IMR-90 (cell line): ENCODE results near the gene PTPRK. TPM values are rescaled to one million over a fixed set of nuclear protein-coding genes. Genes with fewer than 3 reads are reported as not detected.
A peak's percentile ranks its signal among the peaks of the same experiment; 100 is the strongest.

Experiments used
- ATAC-seq: fragments of 200-7000 bp; cut with Tn5 transposase; 2 replicates; pipeline ENCODE4 v1.9.1; 2020; ENCODE audit warnings: low read depth, mild to moderate bottlenecking, moderate library complexity
- BruUV-seq: library from RNA; stranded (reverse); fragments of 400-500 nt; replicated peaks from 2 replicates; lab custom pipeline; 2021; lab: Mats Ljungman, UMichigan
- CTCF ChIA-PET: fragments of 300-600 bp; formaldehyde crosslinking; extraction: SDS; loops from one replicate; lab custom pipeline; 2021; ENCODE audit warnings: antibody characterized with exemption; lab: Yijun Ruan, JAX
- POLR2A ChIA-PET: fragments of 300-600 bp; sonication (Branson Sonifier 250); formaldehyde crosslinking; loops from one replicate; lab custom pipeline; 2022; ENCODE audit warnings: antibody characterized with exemption; ENCODE audit not compliant: unreplicated experiment; lab: Charles Lee
- DNase-seq: peaks from one replicate; pipeline ENCODE4 v3.0.0; 2013
- H2AFZ ChIP-seq: replicated peaks from 2 replicates; pipeline ENCODE3; 2013; ENCODE audit warnings: low read length, mild to moderate bottlenecking; ENCODE audit not compliant: poor library complexity
- H2AK5ac ChIP-seq: 2 replicates; pipeline ENCODE4 v1.6.1; 2013; ENCODE audit warnings: low read depth, low read length, inconsistent platforms
- H2AK9ac ChIP-seq: replicated peaks from 2 replicates; pipeline ENCODE3; 2013; ENCODE audit warnings: mild to moderate bottlenecking, low read depth, low read length, moderate library complexity; ENCODE audit not compliant: poor library complexity
- H2BK120ac ChIP-seq: 2 replicates; pipeline ENCODE4 v1.6.1; 2013; ENCODE audit warnings: low read depth, low read length, inconsistent platforms
- H2BK15ac ChIP-seq: 3 replicates; pipeline ENCODE4 v1.6.1; 2013; ENCODE audit warnings: low read depth, low read length, inconsistent platforms
- H2BK20ac ChIP-seq: 2 replicates; pipeline ENCODE4 v1.6.1; 2013; ENCODE audit warnings: low read depth, mild to moderate bottlenecking, inconsistent platforms, low read length, moderate library complexity
- H2BK5ac ChIP-seq: 2 replicates; pipeline ENCODE4 v1.6.1; 2013; ENCODE audit warnings: mild to moderate bottlenecking, low read depth, low read length, inconsistent platforms; ENCODE audit not compliant: poor library complexity, severe bottlenecking
- H3K14ac ChIP-seq: replicated peaks from 2 replicates; pipeline ENCODE4 v1.6.1; 2013; ENCODE audit warnings: low read depth, low read length, inconsistent platforms
- H3K18ac ChIP-seq: 2 replicates; pipeline ENCODE4 v1.6.1; 2013; ENCODE audit warnings: low read depth, low read length, control low read depth
- H3K23ac ChIP-seq: 2 replicates; pipeline ENCODE4 v1.6.1; 2013; ENCODE audit warnings: low read depth, low read length, inconsistent platforms
- H3K27ac ChIP-seq: 2 replicates; pipeline ENCODE4 v1.5.1; 2013; ENCODE audit warnings: mild to moderate bottlenecking, control low read depth, low read length; ENCODE audit not compliant: insufficient read depth
- H3K27me3 ChIP-seq: 2 replicates; pipeline ENCODE4 v1.6.1; 2013; ENCODE audit warnings: low read length; ENCODE audit not compliant: control insufficient read depth, insufficient read depth
- H3K36me3 ChIP-seq: 2 replicates; pipeline ENCODE4 v1.6.1; 2013; ENCODE audit warnings: low read length, mixed read lengths; ENCODE audit not compliant: control insufficient read depth, insufficient read depth
- H3K4ac ChIP-seq: 2 replicates; pipeline ENCODE4 v1.6.1; 2013; ENCODE audit warnings: low read depth, low read length, inconsistent platforms
- H3K4me1 ChIP-seq: 2 replicates; pipeline ENCODE4 v1.6.1; 2013; ENCODE audit warnings: low read length, mixed read lengths; ENCODE audit not compliant: control insufficient read depth, insufficient read depth
- H3K4me2 ChIP-seq: 2 replicates; pipeline ENCODE4 v1.6.1; 2013; ENCODE audit warnings: low read depth, mild to moderate bottlenecking, control low read depth, low read length, moderate library complexity
- H3K4me3 ChIP-seq: 2 replicates; pipeline ENCODE4 v1.5.1; 2013; ENCODE audit warnings: low read depth, mild to moderate bottlenecking, control low read depth, low read length, moderate library complexity; ENCODE audit not compliant: insufficient read depth
- H3K56ac ChIP-seq: 2 replicates; pipeline ENCODE4 v1.6.1; 2013; ENCODE audit warnings: low read length, inconsistent platforms; ENCODE audit not compliant: insufficient read depth; ENCODE audit errors: extremely low read depth
- H3K79me1 ChIP-seq, 2 experiments: 2 replicates each; pipeline ENCODE4 v1.6.1; 2013; ENCODE audit warnings: low read length in 2 of 2, inconsistent platforms in 1 of 2, low read depth in 1 of 2
- H3K9ac ChIP-seq: 2 replicates; pipeline ENCODE4 v1.6.1; 2013; ENCODE audit warnings: low read depth, low read length, control low read depth
- H3K9me1 ChIP-seq: 2 replicates; pipeline ENCODE4 v1.6.1; 2013; ENCODE audit warnings: low read length, inconsistent platforms; ENCODE audit not compliant: insufficient read depth
- H3K9me3 ChIP-seq: 2 replicates; pipeline ENCODE4 v1.6.1; 2013; ENCODE audit warnings: low read length; ENCODE audit not compliant: control insufficient read depth, insufficient read depth
- H4K20me1 ChIP-seq: 2 replicates; pipeline ENCODE4 v1.6.1; 2013; ENCODE audit warnings: low read length, inconsistent platforms; ENCODE audit not compliant: insufficient read depth
- H4K5ac ChIP-seq: 2 replicates; pipeline ENCODE4 v1.6.1; 2013; ENCODE audit warnings: mild to moderate bottlenecking, low read depth, low read length, control low read depth
- H4K8ac ChIP-seq, 2 experiments: 2 replicates each; pipeline ENCODE4 v1.6.1; 2013; ENCODE audit warnings: low read depth in 2 of 2, low read length in 2 of 2, control low read depth in 1 of 2, inconsistent platforms in 1 of 2
- H4K91ac ChIP-seq: 2 replicates; pipeline ENCODE4 v1.6.1; 2013; ENCODE audit warnings: low read depth, low read length, inconsistent platforms; ENCODE audit not compliant: insufficient read depth
- BHLHE40 ChIP-seq: fragments of 150-350 bp; IDR thresholded peaks from 2 replicates; pipeline ENCODE4 v1.6.1; 2016; ENCODE audit warnings: mild to moderate bottlenecking, low read depth, low read length
- CEBPB ChIP-seq: IDR thresholded peaks from 2 replicates; pipeline ENCODE4 v1.6.1; 2012; ENCODE audit warnings: low read depth, low read length, improper control_type of control experiment
- CHD1 ChIP-seq: IDR thresholded peaks from 2 replicates; pipeline ENCODE4 v1.6.1; 2012; ENCODE audit warnings: low read depth, low read length, improper control_type of control experiment
- CTCF ChIP-seq: conservative IDR thresholded peaks from 2 replicates; pipeline ENCODE4 v1.5.1; 2012; ENCODE audit warnings: mild to moderate bottlenecking, low read depth, low read length, improper control_type of control experiment
- ELK1 ChIP-seq: fragments of 150-350 bp; IDR thresholded peaks from 2 replicates; pipeline ENCODE4 v1.6.1; 2016; ENCODE audit warnings: low read depth, mild to moderate bottlenecking, low read length, moderate library complexity, borderline replicate concordance
- FOS ChIP-seq: fragments of 150-350 bp; IDR thresholded peaks from 2 replicates; pipeline ENCODE4 v1.6.1; 2016; ENCODE audit warnings: low read depth, low read length
- MAFK ChIP-seq: IDR thresholded peaks from 2 replicates; pipeline ENCODE4 v1.6.1; 2012; ENCODE audit warnings: low read depth, low read length, improper control_type of control experiment
- MAZ ChIP-seq: IDR thresholded peaks from 2 replicates; pipeline ENCODE4 v1.6.1; 2012; ENCODE audit warnings: low read depth, mild to moderate bottlenecking, low read length, improper control_type of control experiment, moderate library complexity, borderline replicate concordance
- MXI1 ChIP-seq: IDR thresholded peaks from 2 replicates; pipeline ENCODE4 v1.6.1; 2012; ENCODE audit warnings: low read depth, mild to moderate bottlenecking, low read length, moderate library complexity, borderline replicate concordance
- NFE2L2 ChIP-seq: fragments of 150-350 bp; IDR thresholded peaks from 2 replicates; pipeline ENCODE4 v1.6.1; 2016; ENCODE audit warnings: low read depth, mild to moderate bottlenecking, low read length
- POLR2A ChIP-seq: IDR thresholded peaks from 2 replicates; pipeline ENCODE4 v1.6.1; 2012; ENCODE audit warnings: mild to moderate bottlenecking, low read depth, low read length
- RAD21 ChIP-seq: IDR thresholded peaks from 2 replicates; pipeline ENCODE4 v1.6.1; 2012; ENCODE audit warnings: low read length, improper control_type of control experiment
- RCOR1 ChIP-seq: IDR thresholded peaks from 2 replicates; pipeline ENCODE4 v1.6.1; 2012; ENCODE audit warnings: mild to moderate bottlenecking, low read length, improper control_type of control experiment; ENCODE audit not compliant: insufficient replicate concordance
- RFX5 ChIP-seq: IDR thresholded peaks from 2 replicates; pipeline ENCODE4 v1.8.0; 2012; ENCODE audit warnings: low read depth, mild to moderate bottlenecking, low read length, moderate library complexity
- USF2 ChIP-seq: fragments of 150-350 bp; IDR thresholded peaks from 2 replicates; pipeline ENCODE4 v1.6.1; 2017; ENCODE audit warnings: mild to moderate bottlenecking, antibody characterized with exemption, low read length, low read depth
- WGBS, 2 experiments: methylation state at CpG; one replicate each; pipeline versions ENCODE4 v1.1.5 to v1.1.7; 2013; ENCODE audit warnings: missing lambda C conversion rate in 2 of 2; ENCODE audit not compliant: insufficient read length in 1 of 2; ENCODE audit errors: extremely low coverage in 2 of 2; 5-methylcytosine and 5-hydroxymethylcytosine counted together
- dilution Hi-C: fragments of 300-500 bp; cut with HindIII; formaldehyde crosslinking; loops from one replicate; pipeline ENCODE4 v1.14.3; 2018; ENCODE audit warnings: low sequenced_read_pairs; ENCODE audit not compliant: unreplicated experiment
- in situ Hi-C: fragments of 300-500 bp; cut with MboI; formaldehyde crosslinking; loops from 3 replicates; pipeline ENCODE4 v1.14.3; 2019; ENCODE audit warnings: low sequenced_read_pairs, inconsistent platforms, mixed read lengths
- intact Hi-C: fragments of 100-400 bp; cut with micrococcal nuclease; formaldehyde crosslinking; loops from 2 replicates; pipeline ENCODE4 v1.10.0; 2022
- polyA plus RNA-seq, 3 experiments: library from polyadenylated mRNA; depleted of rRNA; stranded (reverse); fragments of >200 nt; gene quantifications; 2 replicates each; pipeline ENCODE4 v1.2.3, GENCODE V29; 2012; ENCODE audit warnings: low replicate concordance in 1 of 3
- total RNA-seq: library from RNA; depleted of rRNA; stranded (reverse); fragments of >200 nt; gene quantifications from 2 replicates; pipeline ENCODE4 v1.2.3, GENCODE V29; 2012

Gene PTPRK
- total and polyA plus RNA-seq, 2 of the 4 experiments (the other 2 are of a cell fraction), result 18.0 to 80.8 TPM

GRCh38 chr6:128277379-128277778, 243.0 kb downstream of the PTPRK start:
- in situ Hi-C loops (no loop called here), intact Hi-C loops (loop anchor here (5.0 kb wide), 1 partner anchor 240 kb away; no protein-coding TSS in a partner anchor), dilution Hi-C loops (no loop called here)
- H3K9me3 ChIP-seq, result no peaks in the 10 kb centered on the region
- H3K36me3 ChIP-seq, result no peaks in the 10 kb centered on the region
- peaks cover 7% of the 10 kb centered on the region; the same call in 1 of the 2 replicates for H4K20me1 ChIP-seq
- no peak overlapping the region for H2AK5ac ChIP-seq
- H3K79me1 ChIP-seq, result peaks cover 5 to 31% of the 10 kb centered on the region in 2 experiments; a peak in 3 of 4 replicates
- no peak overlapping the region for H3K56ac ChIP-seq
- no peak overlapping the region for H4K8ac ChIP-seq
- no CpG with 5 or more reads among the region's 3 CpGs for WGBS, 2 experiments
- H3K4ac ChIP-seq, result no peak overlapping the region
- BruUV-seq, result no TSS peak
- no peak for DNase-seq
- no peak overlapping the region for H3K9ac ChIP-seq
- ChIA-PET CTCF (no interaction called here), POLR2A (no interaction called here)
- H2BK120ac ChIP-seq, result no peak overlapping the region
- TF ChIP-seq RFX5 (no peak), POLR2A (no peak), MAZ (no peak), RCOR1 (no peak), NFE2L2 (no peak), BHLHE40 (no peak), MAFK (no peak), CHD1 (no peak), ELK1 (no peak), CTCF (no peak), CEBPB (no peak), USF2 (no peak), RAD21 (no peak), MXI1 (no peak), FOS (no peak)
- no peak overlapping the region for H2AFZ ChIP-seq
- H2BK15ac ChIP-seq, result no peak overlapping the region
- H2BK20ac ChIP-seq, result no peak overlapping the region
- H3K23ac ChIP-seq, result no peak overlapping the region
- H3K27ac ChIP-seq, result no peak overlapping the region
- H3K27me3 ChIP-seq, result no peaks in the 10 kb centered on the region
- no peak overlapping the region for H4K91ac ChIP-seq
- peaks cover 2% of the 10 kb centered on the region; the same call in 1 of the 2 replicates for H3K4me1 ChIP-seq
- no peak overlapping the region for H3K18ac ChIP-seq
- no peak for ATAC-seq
- H3K14ac ChIP-seq, result 0 out of 2 replicates have a peak overlapping the region, but pooled peaks have one; percentile 15
- no peak overlapping the region for H3K4me2 ChIP-seq
- H4K5ac ChIP-seq, result no peak overlapping the region
- H3K9me1 ChIP-seq, result 0 out of 2 replicates have a peak, but pooled peaks cover 3% of the 10 kb centered on the region
- no peak overlapping the region for H2AK9ac ChIP-seq
- H2BK5ac ChIP-seq, result no peak overlapping the region
- no peak overlapping the region for H3K4me3 ChIP-seq
